Kasumi-1 (cell line): ENCODE measurements around the gene ADGB.

Experiments used
- DNase-seq, 2 experiments: peaks; one replicate each; lab custom pipeline; 2025; lab: John Stamatoyannopoulos, UW

ADGB gene

GRCh38 chr6:146634022-146634421 lies 35.2 kb downstream of the ADGB start:
- DNase-seq: no peak

- DNase-seq: no peak
These were observed 36.4 kb downstream of the ADGB start for GRCh38 chr6:146635165-146635564.

- DNase-seq: no peak
These were observed 37.7 kb downstream of the ADGB start for GRCh38 chr6:146636481-146636880.

- DNase-seq: no peak
These were observed 44.1 kb downstream of the ADGB start for GRCh38 chr6:146642921-146643320.

GRCh38 chr6:146650799-146651481 lies 52.2 kb downstream of the ADGB start:
- DNase-seq: no peak

GRCh38 chr6:146651482-146651863 lies 52.7 kb downstream of the ADGB start:
- no peak for DNase-seq

GRCh38 chr6:146657432-146657831 lies 58.7 kb downstream of the ADGB start:
- no peak for DNase-seq

- DNase-seq: no peak
These were observed 66.1 kb downstream of the ADGB start for GRCh38 chr6:146664871-146665360.

- DNase-seq: no peak
These were observed 68.1 kb downstream of the ADGB start for GRCh38 chr6:146666909-146667308.

GRCh38 chr6:146670161-146670560 lies 71.4 kb downstream of the ADGB start:
- DNase-seq: no peak

- no peak for DNase-seq
These were observed 74.3 kb downstream of the ADGB start for GRCh38 chr6:146673069-146673468.

- DNase-seq: peak; percentile 47 to 61
These were observed 80.6 kb downstream of the ADGB start for GRCh38 chr6:146679386-146679785.

GRCh38 chr6:146682919-146683318 lies 84.1 kb downstream of the ADGB start:
- no peak for DNase-seq

- no peak for DNase-seq
These were observed 91.0 kb downstream of the ADGB start for GRCh38 chr6:146689806-146690205.

- no peak for DNase-seq
These were observed 94.6 kb downstream of the ADGB start for GRCh38 chr6:146693342-146693741.

GRCh38 chr6:146697921-146698320 lies 99.1 kb downstream of the ADGB start:
- no peak for DNase-seq

- DNase-seq: peak; percentile 83 to 84
These were observed 101.4 kb downstream of the ADGB start for GRCh38 chr6:146700078-146700686.

GRCh38 chr6:146701632-146702031 lies 102.9 kb downstream of the ADGB start:
- no peak for DNase-seq

- DNase-seq: no peak
These were observed 110.4 kb downstream of the ADGB start for GRCh38 chr6:146709036-146709622.

GRCh38 chr6:146719387-146719786 lies 120.6 kb downstream of the ADGB start:
- no peak for DNase-seq

GRCh38 chr6:146739696-146740095 lies 140.9 kb downstream of the ADGB start:
- no peak for DNase-seq

- DNase-seq: no peak
These were observed 142.8 kb downstream of the ADGB start for GRCh38 chr6:146741609-146742008.

GRCh38 chr6:146753306-146753705 lies 154.5 kb downstream of the ADGB start:
- no peak for DNase-seq
